ENCODE measurements around the gene IRX4. TPM values are rescaled to one million over a fixed set of nuclear protein-coding genes. Genes with fewer than 3 reads are reported as not detected.

IRX4 gene
- total and polyA plus RNA-seq, 2 donors (not counting 3 experiments of a cell fraction or from before 2014, with no cell fraction given) = not detected

GRCh38 chr5:1914471-1914870 lies 31.7 kb upstream of the IRX4 start:
- no peak for DNase-seq (ENCODE audit: low read depth, low spot score)
- no peak for FAIRE-seq
- Histone ChIP-seq H3K27ac (ENCODE audit: insufficient read depth, low read depth, low read length) (no peak overlapping the region), H3K9ac (replicated peaks; ENCODE audit: extremely low read depth, insufficient read depth, low read length) (no peak overlapping the region), H3K4me3 (replicated peaks in 1 of 3; ENCODE audit: insufficient read depth in 1 of 3, low read depth in 1 of 3, low read length in 3 of 3) (no peak overlapping the region), H4K20me1 (replicated peaks; ENCODE audit: control insufficient read depth, extremely low read depth, insufficient read depth, low read length) (no peaks in the 10 kb centered on the region), H3K27me3 (ENCODE audit: control insufficient read depth in 2 of 2, insufficient read depth in 2 of 2, low read length in 2 of 2) (no peaks in the 10 kb centered on the region), H3K4me1 (ENCODE audit: control insufficient read depth, extremely low read depth, insufficient read depth, low read length) (no peaks in the 10 kb centered on the region), H3K79me2 (ENCODE audit: control insufficient read depth, insufficient read depth, low read length) (no peaks in the 10 kb centered on the region), H3K4me2 (ENCODE audit: insufficient read depth, low read length) (no peak overlapping the region), H3K36me3 (ENCODE audit: control insufficient read depth in 2 of 2, extremely low read depth in 1 of 2, insufficient read depth in 2 of 2, low read length in 2 of 2) (no peaks in the 10 kb centered on the region), H3K9me3 (replicated peaks; ENCODE audit: control insufficient read depth, insufficient read depth, low read length) (no peaks in the 10 kb centered on the region), H2AFZ (ENCODE audit: low read depth, low read length) (no peak overlapping the region), H3K9me1 (replicated peaks; ENCODE audit: control insufficient read depth, extremely low read depth, insufficient read depth, low read length) (no peaks in the 10 kb centered on the region)
- POLR2A ChIA-PET = no interaction called here
- dilution Hi-C loops (cut with MboI; ENCODE audit: extremely low pct_ligation_motif_present, low sequenced_read_pairs) (no loop called here), intact Hi-C loops (cut with micrococcal nuclease) (no loop called here)
- no TSS peak for BruUV-seq (replicated peaks)
- TF ChIP-seq GATA2 (IDR thresholded peaks at IDR 0.05; ENCODE audit: insufficient read depth, insufficient read length, low read depth, low read length) (no peak), POLR2A (IDR thresholded peaks at IDR 0.05; ENCODE audit: low read depth, low read length) (no peak), MAX (IDR thresholded peaks at IDR 0.05; ENCODE audit: insufficient read depth, insufficient read length) (no peak), JUN (IDR thresholded peaks at IDR 0.05; ENCODE audit: borderline replicate concordance, insufficient read depth, insufficient read length, low read depth) (no peak), CTCF (IDR thresholded peaks at IDR 0.05; ENCODE audit: extremely low read depth in 1 of 2, insufficient read depth in 1 of 2, low read depth in 1 of 2, low read length in 2 of 2) (no peak), FOS (IDR thresholded peaks at IDR 0.05; ENCODE audit: borderline replicate concordance, insufficient read depth, low read length) (no peak), MYC (IDR thresholded peaks at IDR 0.05; ENCODE audit: low read depth, low read length) (no peak), EZH2 (IDR thresholded peaks at IDR 0.05; ENCODE audit: borderline replicate concordance, low read depth, low read length, severe bottlenecking) (no peak), POLR2AphosphoS5 (IDR thresholded peaks at IDR 0.05; ENCODE audit: insufficient read depth, low read depth, low read length) (no peak)
- CTCF ChIA-PET = no interaction called here
